HG03064 (cell line): Measurements from ENCODE around the gene PTPRN2.

Experiments used
- ATAC-seq: cut with Tn5 transposase; IDR thresholded peaks from one replicate; pipeline ENCODE4 v1.9.1; 2021; ENCODE audit warnings: low read depth; ENCODE audit not compliant: unreplicated experiment

PTPRN2 gene

GRCh38 chr7:158140538-158141220, 446.9 kb downstream of the PTPRN2 start:
- no peak for ATAC-seq

DNA sequence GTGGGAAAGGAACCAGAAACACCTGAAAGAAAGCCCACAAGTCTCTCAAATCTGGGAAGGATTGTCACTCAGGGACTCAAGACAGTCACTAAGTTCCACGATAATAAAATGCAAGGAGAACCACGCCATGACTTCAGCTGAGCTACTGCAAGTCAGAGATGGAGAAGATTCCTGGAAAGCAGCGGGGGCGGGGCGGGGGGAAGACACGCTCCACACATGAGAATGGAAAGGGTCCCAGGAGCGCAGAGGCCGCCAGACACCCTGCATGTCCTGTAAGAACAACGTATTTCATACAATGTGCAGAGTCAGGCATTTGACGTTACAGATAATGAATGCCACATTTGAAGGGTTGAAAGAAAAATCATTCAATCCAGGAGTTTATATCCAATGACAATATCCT, 448.1 kb downstream of the PTPRN2 start:
- ATAC-seq = no peak

DNA sequence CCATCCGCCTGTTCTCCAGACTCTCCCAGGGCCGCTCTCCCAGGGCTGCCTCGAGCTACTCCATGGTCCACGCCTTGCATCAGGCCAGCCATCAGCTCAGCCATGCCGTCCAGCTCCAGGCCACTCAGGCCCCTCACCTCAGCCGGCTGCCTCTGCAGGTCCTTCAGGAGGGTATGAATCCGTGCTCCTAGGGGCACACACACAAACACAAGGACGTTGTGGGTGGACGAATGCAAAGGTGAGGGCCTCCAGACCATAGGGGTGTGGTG, 449.4 kb downstream of the PTPRN2 start:
- ATAC-seq = no peak

DNA sequence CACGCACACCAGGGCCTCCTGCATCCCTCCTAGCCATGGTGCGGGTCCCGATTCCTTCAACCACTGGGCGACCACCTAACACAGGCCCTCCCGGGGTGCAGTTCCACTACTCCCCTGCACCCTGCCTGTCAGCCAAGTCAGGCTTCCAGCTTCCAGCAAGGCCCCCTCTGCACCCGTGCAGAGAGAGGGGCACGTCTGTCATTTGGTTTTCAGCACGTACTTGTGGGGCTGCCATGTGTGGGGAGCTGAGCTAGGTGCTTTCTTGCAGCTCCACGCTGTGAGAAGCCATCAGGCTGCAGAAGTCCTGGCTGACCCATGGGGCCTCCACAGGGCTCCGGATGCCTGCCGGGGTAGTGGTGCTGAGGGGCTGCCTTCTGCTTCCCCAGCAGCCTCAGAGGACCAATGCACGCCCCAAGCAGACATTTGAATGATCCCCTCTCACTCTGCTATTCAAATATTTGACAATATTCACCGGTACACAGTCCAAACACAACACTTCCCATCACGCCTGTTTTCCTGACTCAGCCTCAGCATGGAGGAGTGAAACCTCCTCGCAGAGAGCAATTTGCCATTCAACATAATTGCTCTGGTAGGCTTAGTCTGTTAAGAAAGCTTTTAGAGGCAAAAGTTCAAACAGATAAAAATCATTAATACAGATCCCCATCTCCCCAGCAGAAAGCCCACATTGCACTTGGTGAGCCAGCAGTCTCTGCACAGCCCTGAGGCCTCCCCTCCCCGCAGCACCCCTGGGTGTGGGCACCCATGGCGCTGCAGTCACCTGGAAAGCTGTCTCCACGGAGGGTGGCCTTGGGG, 449.9 kb downstream of the PTPRN2 start:
- no peak for ATAC-seq

DNA sequence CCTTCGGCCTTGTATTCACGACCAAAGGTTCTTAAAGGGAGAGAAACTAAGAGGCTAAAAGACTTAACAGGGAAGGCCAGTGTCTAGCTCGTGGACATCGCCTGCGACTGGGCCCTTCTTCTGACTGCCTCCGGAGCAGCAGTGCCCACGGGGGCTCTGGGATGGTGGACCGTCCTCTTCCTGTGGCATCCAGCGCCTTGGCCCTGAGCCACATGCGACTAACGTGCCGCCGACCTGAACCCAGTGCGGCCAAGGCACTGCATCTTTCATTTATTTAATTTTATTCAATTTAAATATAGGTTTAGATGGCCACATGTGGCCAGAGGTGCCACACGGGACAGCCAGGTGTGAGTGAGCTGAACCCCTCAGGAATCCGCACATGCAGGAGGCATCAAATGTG, 451.7 kb downstream of the PTPRN2 start:
- ATAC-seq = no peak

DNA sequence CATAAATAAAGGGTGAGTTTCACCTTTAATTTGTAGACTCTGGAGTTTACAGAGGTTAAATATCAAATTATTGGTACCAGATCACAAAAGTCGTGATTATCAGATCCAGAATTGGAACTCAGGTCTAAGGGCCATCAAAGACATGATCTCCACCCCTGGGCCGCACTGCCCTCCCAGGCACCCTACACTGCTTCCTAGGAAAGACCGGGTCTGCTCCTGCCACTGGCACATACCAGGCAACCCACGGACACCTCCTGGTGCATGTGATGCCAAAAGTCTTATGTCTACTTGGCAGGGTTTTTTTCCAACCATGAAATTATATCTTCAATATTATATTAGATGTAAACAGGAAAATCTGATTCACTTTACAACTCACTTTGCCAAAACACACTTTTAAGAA, 452.8 kb downstream of the PTPRN2 start:
- ATAC-seq = no peak

- no peak for ATAC-seq
Measured at GRCh38 chr7:158133515-158134271, 453.9 kb downstream of the PTPRN2 start.

DNA sequence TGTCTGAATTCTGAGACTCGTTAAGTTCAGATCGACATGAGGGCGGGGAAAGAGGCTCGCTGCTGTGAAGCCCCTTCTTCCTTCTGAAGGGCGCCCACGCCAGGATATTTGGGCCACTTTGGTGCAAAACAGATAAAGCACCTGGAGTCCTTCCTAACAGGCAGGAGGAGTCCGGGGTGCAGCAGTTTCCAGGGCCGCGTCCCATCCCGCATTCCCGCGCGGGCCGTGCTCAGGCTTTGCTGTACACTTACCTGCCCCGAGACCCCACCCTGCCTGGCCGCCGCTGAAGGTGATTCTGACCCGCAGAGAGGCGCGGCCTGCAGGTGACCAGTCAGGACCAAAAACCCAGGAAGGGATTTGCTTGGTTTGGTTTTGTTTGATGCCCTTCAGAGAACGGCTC, 454.6 kb downstream of the PTPRN2 start:
- no peak for ATAC-seq

DNA sequence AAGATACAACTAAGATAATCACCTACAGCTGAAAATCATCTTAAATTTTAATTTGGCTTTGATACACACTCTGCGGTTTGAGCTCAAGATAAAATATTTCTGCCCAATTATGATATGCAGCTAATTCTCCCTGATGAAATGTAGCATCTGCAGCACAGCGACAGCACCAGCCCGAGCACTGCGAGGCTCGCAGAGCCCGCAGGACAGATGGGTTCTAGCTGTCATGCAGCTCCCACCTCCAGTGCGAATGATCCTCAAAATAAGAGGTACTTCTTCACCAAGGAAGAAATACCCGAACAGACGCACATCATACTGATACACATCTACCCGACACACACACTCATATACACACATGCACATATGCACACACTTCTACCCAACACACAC, 457.6 kb downstream of the PTPRN2 start:
- no peak for ATAC-seq

DNA sequence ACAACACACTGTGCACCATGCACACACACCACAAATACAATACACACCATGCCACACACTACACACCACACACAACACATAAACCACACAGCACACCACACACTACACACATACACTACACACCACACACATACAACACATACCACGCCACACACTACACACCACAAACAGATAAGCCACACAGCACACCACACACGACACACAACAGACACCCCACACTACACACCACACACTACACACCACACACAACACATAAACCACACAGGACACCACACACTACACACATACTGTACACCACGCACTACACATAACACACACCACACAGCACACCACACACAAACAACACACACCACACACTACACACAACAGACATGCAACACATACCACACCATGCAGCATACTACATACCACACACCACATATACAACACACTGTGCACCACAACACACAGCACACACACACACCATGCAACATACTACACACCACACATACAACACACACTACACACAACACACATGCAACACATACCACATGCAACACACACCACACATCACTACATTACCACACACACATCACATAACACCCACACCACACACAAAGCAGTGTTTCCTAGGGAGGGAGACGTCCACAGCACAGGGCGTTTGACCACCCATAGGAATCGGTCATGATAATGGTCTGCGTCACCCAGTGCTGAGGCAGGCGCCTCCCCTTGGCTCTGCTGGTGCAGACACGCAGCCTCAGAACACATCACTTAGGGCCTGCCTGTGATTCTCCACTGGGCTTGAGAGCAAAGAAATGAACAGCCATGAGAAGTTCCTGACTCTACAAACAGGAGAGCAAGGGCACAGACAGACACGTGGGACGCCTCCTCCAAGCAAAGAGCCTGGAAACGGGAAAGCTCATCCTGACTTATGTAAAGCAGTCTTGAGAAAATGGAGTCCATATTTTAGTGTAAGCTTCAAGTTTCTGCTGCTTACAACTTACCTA, 458.3 kb downstream of the PTPRN2 start:
- ATAC-seq = no peak

DNA sequence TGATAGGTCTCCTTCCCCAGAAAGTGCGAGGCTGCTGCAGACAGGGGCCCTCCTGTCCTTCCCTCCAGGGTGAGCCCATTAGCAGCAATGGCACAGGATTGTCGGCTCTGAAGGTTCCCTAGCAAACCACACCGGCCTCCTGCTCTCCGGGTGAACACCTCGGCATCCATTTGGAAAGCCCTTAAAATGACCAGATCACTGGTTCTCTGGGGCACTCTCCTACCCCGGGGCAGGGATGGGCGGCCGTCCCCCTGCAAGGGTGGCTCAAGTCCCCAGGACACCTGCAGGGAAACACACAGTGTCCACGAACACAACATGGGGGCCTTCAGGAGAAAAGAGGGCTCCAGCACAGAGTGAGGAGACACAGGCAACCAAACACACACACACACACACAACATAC, 459.1 kb downstream of the PTPRN2 start:
- no peak for ATAC-seq

DNA sequence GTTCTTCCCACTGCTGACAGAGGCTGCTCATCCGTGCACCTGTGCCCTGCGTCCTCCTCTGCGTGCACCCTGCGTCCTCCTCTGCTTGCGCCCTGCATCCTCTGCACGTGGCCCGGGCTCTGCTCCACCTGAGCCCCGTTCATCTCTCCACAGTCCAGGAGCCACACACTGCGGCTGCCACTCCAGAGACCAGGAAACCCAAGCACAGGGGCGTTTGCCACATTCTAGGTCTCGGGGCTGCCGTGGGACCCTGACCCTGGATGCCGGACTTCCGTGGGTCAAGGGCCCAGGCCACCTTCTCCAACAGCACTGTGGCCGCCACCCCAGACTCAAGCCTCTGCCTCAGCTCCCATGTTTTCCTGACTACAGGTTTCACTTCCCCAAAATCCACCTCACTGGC, 460.4 kb downstream of the PTPRN2 start:
- ATAC-seq = no peak

DNA sequence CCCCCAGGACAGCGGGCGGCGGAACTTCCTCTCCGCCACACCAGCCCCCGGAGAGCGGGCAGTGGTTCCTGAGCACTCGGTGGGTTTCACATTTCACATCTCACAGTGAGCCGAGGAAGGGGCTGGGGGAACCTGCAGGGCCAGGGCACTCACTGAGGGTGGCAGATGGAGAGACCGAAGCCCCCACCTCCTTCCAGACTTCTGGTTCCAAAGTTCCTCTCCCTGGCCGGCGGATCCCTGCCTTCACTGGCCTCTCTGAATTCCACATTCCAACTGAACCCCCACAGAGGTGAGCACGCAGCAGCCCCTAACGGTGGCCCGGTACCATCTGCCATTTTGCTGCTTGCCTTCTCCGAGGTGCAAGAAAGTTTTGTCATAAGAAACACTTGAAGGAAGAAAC, 461.0 kb downstream of the PTPRN2 start:
- ATAC-seq = no peak

DNA sequence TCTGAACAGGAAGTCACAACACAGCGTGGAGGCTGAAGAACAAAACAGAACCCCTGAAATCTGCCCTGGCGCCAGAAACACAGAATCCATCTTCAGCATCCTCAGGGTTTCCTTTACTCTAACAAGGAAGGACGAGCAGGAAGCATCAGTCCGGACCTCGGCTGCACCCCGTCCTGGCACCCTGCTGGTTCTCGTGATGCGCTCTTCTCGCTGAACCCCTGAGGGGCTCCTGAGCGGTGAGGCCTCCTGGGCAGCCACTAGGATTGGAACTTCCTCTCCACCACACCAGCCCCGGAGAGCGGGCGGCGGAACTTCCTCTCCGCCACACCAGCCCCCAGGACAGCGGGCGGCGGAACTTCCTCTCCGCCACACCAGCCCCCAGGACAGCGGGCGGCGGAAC, 461.9 kb downstream of the PTPRN2 start:
- no peak for ATAC-seq

GRCh38 chr7:158125091-158125490, 462.5 kb downstream of the PTPRN2 start:
- ATAC-seq = no peak

GRCh38 chr7:158124671-158125079, 462.9 kb downstream of the PTPRN2 start:
- no peak for ATAC-seq

- no peak for ATAC-seq
Measured at GRCh38 chr7:158123753-158124152, 463.9 kb downstream of the PTPRN2 start.

GRCh38 chr7:158123214-158123613, 464.4 kb downstream of the PTPRN2 start:
- ATAC-seq = no peak

DNA sequence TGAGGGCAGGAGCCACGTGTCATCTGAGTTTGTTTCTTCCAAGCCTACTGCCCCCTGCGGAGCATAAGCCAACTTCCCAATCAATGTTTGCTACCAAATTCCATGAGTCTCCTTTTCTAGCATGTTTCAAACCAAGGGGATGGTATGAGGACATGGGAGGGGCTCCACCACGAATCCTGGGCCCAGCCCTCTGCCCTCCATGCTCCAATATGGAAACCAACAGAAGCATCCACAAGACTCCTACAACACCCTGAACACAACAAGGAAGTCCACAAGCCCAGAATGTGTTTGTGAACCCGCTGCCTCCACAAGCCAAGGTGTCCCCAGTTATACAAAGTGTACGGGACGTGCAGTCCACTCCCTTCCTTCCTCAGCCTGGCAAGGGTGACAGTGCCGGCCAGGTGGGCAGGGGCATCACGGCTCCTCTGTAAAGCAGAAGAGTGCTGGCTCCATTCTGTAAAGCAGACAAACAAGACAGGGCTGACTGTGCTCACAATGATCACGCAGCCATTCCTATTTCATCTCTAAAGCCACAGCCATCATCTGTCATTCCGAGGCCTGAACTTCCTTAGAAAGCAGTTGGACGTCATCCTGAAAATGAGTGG, 466.1 kb downstream of the PTPRN2 start:
- no peak for ATAC-seq

DNA sequence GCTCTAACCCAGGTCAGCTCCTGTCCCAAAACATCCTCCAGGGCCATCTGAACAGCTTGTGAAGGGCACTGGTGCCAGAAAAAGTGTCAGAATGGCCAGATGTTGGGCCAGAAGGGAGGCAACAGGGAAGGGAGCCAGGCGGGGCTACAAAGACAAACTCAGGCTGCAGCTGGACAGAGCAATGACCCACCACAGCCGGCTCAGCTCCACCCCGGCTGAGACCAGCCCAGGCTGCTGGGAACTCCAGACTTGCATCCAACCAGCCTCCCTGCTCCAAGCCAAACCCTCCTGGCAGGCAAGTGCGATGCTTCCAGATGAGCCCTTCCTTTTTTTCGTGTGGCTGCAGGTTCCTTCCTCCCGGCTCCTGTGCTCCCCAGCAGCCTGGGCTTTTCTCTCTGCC, 466.9 kb downstream of the PTPRN2 start:
- no peak for ATAC-seq
